ENCODE measurements around the gene MYOC. TPM values are rescaled to one million over a fixed set of nuclear protein-coding genes. Genes with fewer than 3 reads are reported as not detected.
A peak's percentile ranks its signal among the peaks of the same experiment; 100 is the strongest.

MYOC gene
- total RNA-seq, 4 donors from 2014 or later, result 12.9 to 43.4 (median 19.6) TPM

- peak in 1 of 2 donors; percentile 16 for DNase-seq
- Histone ChIP-seq H3K36me3 (no peaks in the 10 kb centered on the region), H3K4me3 (replicated peaks in 1 of 3) (no peak overlapping the region), H3K9me3 (no peaks in the 10 kb centered on the region), H3K4me1 (peaks cover 3 to 9% of the 10 kb centered on the region in 2 donors), H3K27ac (peak overlapping the region in 1 of 3 donors; percentile 1), H3K27me3 (no peaks in the 10 kb centered on the region)
- WGBS, 2 donors, result 60 to 67% methylated on average over 8 of the region's 8 CpGs
- no peak for TF ChIP-seq CTCF (IDR thresholded peaks at IDR 0.05)
- no peak for TF ChIP-seq POLR2A (IDR thresholded peaks at IDR 0.05)
- intact Hi-C loops (cut with DNase I), result loop anchor here (10.0 kb wide), 2 partner anchors 69 to 339 kb away; no protein-coding TSS in a partner anchor
Measured at GRCh38 chr1:171645553-171646248, 6.8 kb downstream of the MYOC start.

- intact Hi-C loops (cut with DNase I), result loop anchor here (10.0 kb wide), 2 partner anchors 70 to 340 kb away; no protein-coding TSS in a partner anchor
- no peaks in the 10 kb centered on the region for H3K36me3 ChIP-seq
- H3K27me3 ChIP-seq, result no peaks in the 10 kb centered on the region
- H3K27ac ChIP-seq, result peak overlapping the region in 2 of 3 donors; percentile 1 to 36
- H3K4me1 ChIP-seq, result peaks cover 3 to 9% of the 10 kb centered on the region in 2 donors
- TF ChIP-seq POLR2A (IDR thresholded peaks at IDR 0.05), result no peak
- TF ChIP-seq CTCF (IDR thresholded peaks at IDR 0.05), result peak; percentile 15 to 86 (median 72)
- H3K9me3 ChIP-seq, result no peaks in the 10 kb centered on the region
- H3K4me3 ChIP-seq (replicated peaks in 1 of 3), result no peak overlapping the region
- WGBS, 2 donors, result 19 to 24% methylated on average over 13 to 15 of the region's 15 CpGs
- DNase-seq, result peak; percentile 77 to 81
Measured at GRCh38 chr1:171644805-171645483, 7.5 kb downstream of the MYOC start.

- no peak for DNase-seq
- Histone ChIP-seq H3K4me1 (peaks cover 3 to 9% of the 10 kb centered on the region in 2 donors), H3K36me3 (no peaks in the 10 kb centered on the region), H3K27me3 (no peaks in the 10 kb centered on the region), H3K27ac (no peak overlapping the region), H3K9me3 (no peaks in the 10 kb centered on the region), H3K4me3 (replicated peaks in 1 of 3) (no peak overlapping the region)
- intact Hi-C loops (cut with DNase I), result loop anchor here (10.0 kb wide), 2 partner anchors 72 to 342 kb away; no protein-coding TSS in a partner anchor
- TF ChIP-seq POLR2A (IDR thresholded peaks at IDR 0.05) (no peak), CTCF (IDR thresholded peaks at IDR 0.05) (no peak)
- 83 to 86% methylated on average over 7 to 8 of the region's 8 CpGs for WGBS, 2 donors
Measured at GRCh38 chr1:171643156-171643555, 9.3 kb downstream of the MYOC start.

- no peak for TF ChIP-seq POLR2A (IDR thresholded peaks at IDR 0.05)
- TF ChIP-seq CTCF (IDR thresholded peaks at IDR 0.05), result no peak
- Histone ChIP-seq H3K36me3 (no peaks in the 10 kb centered on the region), H3K4me1 (peaks cover 3 to 9% of the 10 kb centered on the region in 2 donors), H3K9me3 (no peaks in the 10 kb centered on the region), H3K27ac (no peak overlapping the region), H3K27me3 (no peaks in the 10 kb centered on the region), H3K4me3 (replicated peaks in 1 of 3) (no peak overlapping the region)
- WGBS, 2 donors, result 86 to 90% methylated on average over 2 to 4 of the region's 4 CpGs
- no peak for DNase-seq
- intact Hi-C loops (cut with DNase I), result loop anchor here (10.0 kb wide), 2 partner anchors 73 to 343 kb away; no protein-coding TSS in a partner anchor
Measured at GRCh38 chr1:171642197-171642596, 10.3 kb downstream of the MYOC start.

All from thyroid gland (tissue), 4 donors.